ENCODE results near the gene INVS.

Gene INVS

GRCh38 chr9:100120286-100120685 is 21.2 kb downstream of the INVS start:
- in situ Hi-C loops (cut with HindIII; ENCODE audit: low sequenced_read_pairs) = no loop called here
- TF ChIP-seq CTCF (IDR thresholded peaks at IDR 0.05; ENCODE audit: low read depth, low read length) = no peak
- no peak for DNase-seq (ENCODE audit: low read depth, low spot score)
- no peak overlapping the region for H3K4me3 ChIP-seq (ENCODE audit: low read depth, low read length)

GRCh38 chr9:100125236-100125635 is 26.2 kb downstream of the INVS start:
- no peak overlapping the region for H3K4me3 ChIP-seq (ENCODE audit: low read depth, low read length)
- in situ Hi-C loops (cut with HindIII; ENCODE audit: low sequenced_read_pairs) = no loop called here
- TF ChIP-seq CTCF (IDR thresholded peaks at IDR 0.05; ENCODE audit: low read depth, low read length) = no peak
- no peak for DNase-seq (ENCODE audit: low read depth, low spot score)

GRCh38 chr9:100125910-100126309 is 26.9 kb downstream of the INVS start:
- no peak for TF ChIP-seq CTCF (IDR thresholded peaks at IDR 0.05; ENCODE audit: low read depth, low read length)
- DNase-seq (ENCODE audit: low read depth, low spot score) = no peak

GRCh38 chr9:100126423-100126822 is 27.4 kb downstream of the INVS start:
- DNase-seq (ENCODE audit: low read depth, low spot score) = no peak
- H3K4me3 ChIP-seq (ENCODE audit: low read depth, low read length) = no peak overlapping the region
- in situ Hi-C loops (cut with HindIII; ENCODE audit: low sequenced_read_pairs) = no loop called here
- no peak for TF ChIP-seq CTCF (IDR thresholded peaks at IDR 0.05; ENCODE audit: low read depth, low read length)

More at GRCh38 chr9:100125910-100126309, 26.9 kb downstream of the INVS start:
- H3K4me3 ChIP-seq (ENCODE audit: low read depth, low read length) = no peak overlapping the region
- in situ Hi-C loops (cut with HindIII; ENCODE audit: low sequenced_read_pairs) = no loop called here

- in situ Hi-C loops (cut with HindIII; ENCODE audit: low sequenced_read_pairs) = no loop called here
- DNase-seq (ENCODE audit: low read depth, low spot score) = no peak
- no peak overlapping the region for H3K4me3 ChIP-seq (ENCODE audit: low read depth, low read length)
- no peak for TF ChIP-seq CTCF (IDR thresholded peaks at IDR 0.05; ENCODE audit: low read depth, low read length)
Observed at GRCh38 chr9:100129772-100130171, 30.7 kb downstream of the INVS start.

- TF ChIP-seq CTCF (IDR thresholded peaks at IDR 0.05; ENCODE audit: low read depth, low read length) = no peak
- DNase-seq (ENCODE audit: low read depth, low spot score) = no peak
- in situ Hi-C loops (cut with HindIII; ENCODE audit: low sequenced_read_pairs) = no loop called here
- H3K4me3 ChIP-seq (ENCODE audit: low read depth, low read length) = no peak overlapping the region
Observed at GRCh38 chr9:100131216-100131615, 32.2 kb downstream of the INVS start.

GRCh38 chr9:100131875-100132430 is 32.9 kb downstream of the INVS start:
- TF ChIP-seq CTCF (IDR thresholded peaks at IDR 0.05; ENCODE audit: low read depth, low read length) = no peak
- in situ Hi-C loops (cut with HindIII; ENCODE audit: low sequenced_read_pairs) = no loop called here
- DNase-seq (ENCODE audit: low read depth, low spot score) = no peak
- H3K4me3 ChIP-seq (ENCODE audit: low read depth, low read length) = no peak overlapping the region

Measured in astrocyte of the spinal cord (primary cell).